K562 (cell line): ENCODE results near the gene GYPE. TPM values are rescaled to one million over a fixed set of nuclear protein-coding genes. Genes with fewer than 3 reads are reported as not detected.

ENCODE experiments used
- ATAC-seq: fragments of 200-7000 bp; cut with Tn5 transposase; 3 replicates; pipeline ENCODE4 v1.9.1; 2020; ENCODE audit warnings: moderate library complexity
- BruUV-seq: library from RNA; stranded (reverse); fragments of 400-500 nt; replicated peaks from 2 replicates; lab custom pipeline; 2021; lab: Mats Ljungman, UMichigan
- CTCF ChIA-PET: fragments of 300-600 bp; formaldehyde crosslinking; extraction: SDS; loops from one replicate; lab custom pipeline; 2021; ENCODE audit warnings: low intra/inter-chr PET ratio; lab: Yijun Ruan, JAX
- POLR2A ChIA-PET: fragments of 300-600, 350-650 bp; sonication (Branson Sonifier 250); formaldehyde crosslinking; extraction: SDS; loops from one replicate; lab custom pipeline; 2021; ENCODE audit warnings: antibody characterized with exemption, inconsistent platforms; lab: Yijun Ruan, JAX
- DNase-seq, 4 experiments: peaks; one replicate each; pipeline versions ENCODE4 v3.0.0 to v3.0.0-alpha.2; 2011 to 2018; ENCODE audit warnings: low spot score in 3 of 4, mixed read lengths in 3 of 4; ENCODE audit errors: extremely low read depth in 1 of 4
- FAIRE-seq: peaks from 2 replicates; lab custom pipeline; 2011; peaks lifted over from hg19 to GRCh38; lab: Jason Lieb, UNC
- H2AFZ ChIP-seq: 2 replicates; pipeline ENCODE4 v1.6.0; 2011; ENCODE audit warnings: low read depth, low read length, control low read depth, inconsistent platforms
- H3K27ac ChIP-seq: fragments of 200-600 bp; 3 replicates; pipeline ENCODE4 v1.8.0; 2011; ENCODE audit warnings: low read depth, mild to moderate bottlenecking, control low read depth, inconsistent platforms, low read length, moderate library complexity, mixed read lengths; ENCODE audit errors: extremely low read depth
- H3K27me3 ChIP-seq, 2 experiments: fragments of 300-600 bp in 1 of 2; 2 replicates in 1 of 2; 3 replicates in 1 of 2; pipeline versions ENCODE4 v1.6.0 to v1.8.0; 2011; ENCODE audit warnings: inconsistent platforms in 2 of 2, low read length in 2 of 2, mild to moderate bottlenecking in 1 of 2, mixed read lengths in 1 of 2, moderate library complexity in 1 of 2; ENCODE audit not compliant: control insufficient read depth in 2 of 2, insufficient read depth in 2 of 2
- H3K36me3 ChIP-seq: fragments of 300-600 bp; 3 replicates; pipeline ENCODE4 v1.8.0; 2011; ENCODE audit warnings: mild to moderate bottlenecking, low read length, inconsistent platforms; ENCODE audit not compliant: control insufficient read depth, insufficient read depth
- H3K4me1 ChIP-seq, 2 experiments: fragments of 200-600 bp in 1 of 2; replicated peaks in 1 of 2; 2 replicates in 1 of 2; 3 replicates in 1 of 2; pipeline versions ENCODE4 v1.5.1 to v1.8.0; 2011; ENCODE audit warnings: inconsistent platforms in 2 of 2, low read length in 2 of 2, mild to moderate bottlenecking in 1 of 2, mixed read lengths in 1 of 2, moderate library complexity in 1 of 2; ENCODE audit not compliant: control insufficient read depth in 2 of 2, insufficient read depth in 2 of 2
- H3K4me2 ChIP-seq: 2 replicates; pipeline ENCODE4 v1.6.1; 2011; ENCODE audit warnings: low read length, control low read depth, inconsistent platforms, mixed read lengths; ENCODE audit not compliant: insufficient read depth
- H3K4me3 ChIP-seq: fragments of 200-600 bp; sonication (generic), shearing (Covaris generic); 2 replicates; pipeline ENCODE4 v1.5.1; 2016; ENCODE audit warnings: control low read depth, inconsistent platforms
- H3K79me2 ChIP-seq: fragments of 200-600 bp; 3 replicates; pipeline ENCODE4 v1.8.0; 2011; ENCODE audit warnings: low read length, inconsistent platforms; ENCODE audit not compliant: control insufficient read depth, insufficient read depth
- H3K9ac ChIP-seq, 2 experiments: 2 replicates each; pipeline versions ENCODE4 v1.6.0 to v1.6.1; 2011; ENCODE audit warnings: low read depth in 2 of 2, low read length in 2 of 2, control low read depth in 1 of 2, inconsistent platforms in 1 of 2, mild to moderate bottlenecking in 1 of 2, mixed read lengths in 1 of 2; ENCODE audit not compliant: insufficient read depth in 1 of 2
- H3K9me1 ChIP-seq: one replicate; pipeline ENCODE4 v1.6.0; 2011; ENCODE audit warnings: inconsistent platforms, mild to moderate bottlenecking, low read length, moderate library complexity; ENCODE audit not compliant: control insufficient read depth, insufficient read depth
- H3K9me3 ChIP-seq: replicated peaks from 2 replicates; pipeline ENCODE4 v1.5.1; 2011; ENCODE audit warnings: low read depth, low read length, inconsistent platforms; ENCODE audit not compliant: control insufficient read depth, insufficient read depth
- H4K20me1 ChIP-seq: replicated peaks from 2 replicates; pipeline ENCODE4 v1.6.1; 2011; ENCODE audit warnings: low read length, inconsistent platforms, mixed read lengths; ENCODE audit not compliant: control insufficient read depth, insufficient read depth
- CHD2 ChIP-seq: IDR thresholded peaks from 2 replicates; pipeline ENCODE4 v1.6.1; 2011; ENCODE audit warnings: low read depth, low read length
- CSDE1 ChIP-seq, 2 experiments: fragments of 450-650 bp; IDR thresholded peaks; 2 replicates each; pipeline ENCODE4 v1.6.1; 2016; ENCODE audit warnings: mild to moderate bottlenecking in 1 of 2
- DACH1 ChIP-seq: fragments of 450-650 bp; IDR thresholded peaks from 2 replicates; pipeline ENCODE4 v1.6.1; 2018; ENCODE audit not compliant: partially characterized antibody
- ERF ChIP-seq: fragments of 450-650 bp; formaldehyde crosslinking; IDR thresholded peaks from 2 replicates; pipeline ENCODE4 v1.4.0; 2020; ENCODE audit warnings: mild to moderate bottlenecking, mixed read lengths
- HEY1 ChIP-seq: fragments of 250-450 bp; sonication (Bioruptor Pico); IDR thresholded peaks from 2 replicates; pipeline ENCODE4 v1.5.0; 2020; ENCODE audit warnings: mild to moderate bottlenecking, moderate library complexity, borderline replicate concordance
- JUNB ChIP-seq: fragments of 450-650 bp; formaldehyde crosslinking; conservative IDR thresholded peaks from 2 replicates; pipeline ENCODE4 v1.4.0; 2020; ENCODE audit warnings: mild to moderate bottlenecking
- MCM7 ChIP-seq, 2 experiments: fragments of 450-650 bp; IDR thresholded peaks; 2 replicates each; pipeline ENCODE4 v1.6.1; 2016 to 2018
- NUFIP1 ChIP-seq: fragments of 450-650 bp; IDR thresholded peaks from 2 replicates; pipeline ENCODE4 v1.6.1; 2018; ENCODE audit not compliant: partially characterized antibody
- RAD21 ChIP-seq, 2 experiments: fragments of 250-450 bp in 1 of 2; fragments of 450-650 bp in 1 of 2; sonication (Bioruptor Pico) in 1 of 2; formaldehyde crosslinking in 1 of 2; IDR thresholded peaks in 1 of 2; conservative IDR thresholded peaks in 1 of 2; 2 replicates each; pipeline versions ENCODE4 v1.4.0 to v1.8.0; 2020 to 2022; ENCODE audit warnings: mild to moderate bottlenecking in 2 of 2, moderate library complexity in 1 of 2
- RNF2 ChIP-seq: sonication (generic); IDR thresholded peaks from 2 replicates; pipeline ENCODE4 v1.6.1; 2016
- SAFB ChIP-seq: fragments of 200-400 bp; formaldehyde crosslinking; IDR thresholded peaks from 2 replicates; pipeline ENCODE4 v1.6.1; 2017; ENCODE audit warnings: low read depth, low read length, borderline replicate concordance
- TCF3 ChIP-seq: sonication (generic); formaldehyde crosslinking; IDR thresholded peaks from 2 replicates; pipeline ENCODE4 v1.4.0; 2020; ENCODE audit warnings: mild to moderate bottlenecking, missing genetic modification reagents
- ZFP30 ChIP-seq: fragments of 250-450 bp; sonication (Bioruptor Pico); IDR thresholded peaks from 2 replicates; pipeline ENCODE4 v1.8.0; 2022; ENCODE audit warnings: moderate library complexity, mild to moderate bottlenecking, inconsistent platforms, borderline replicate concordance
- ZNF274 ChIP-seq: IDR thresholded peaks from 2 replicates; pipeline ENCODE4 v1.6.1; 2011; ENCODE audit warnings: low read depth, mild to moderate bottlenecking, low read length, moderate library complexity, borderline replicate concordance
- ZNF717 ChIP-seq: fragments of 250-450 bp; sonication (Bioruptor Pico); IDR thresholded peaks from 2 replicates; pipeline ENCODE4 v1.5.0; 2021
- in situ Hi-C: fragments of 300-500 bp; cut with MboI; formaldehyde crosslinking; loops from 4 replicates; pipeline ENCODE4 v1.15.0; 2018; ENCODE audit warnings: inconsistent platforms, mixed read lengths
- intact Hi-C: fragments of 100-400 bp; cut with micrococcal nuclease; formaldehyde crosslinking; loops from 2 replicates; pipeline ENCODE4 v1.14.2; 2022
- polyA plus RNA-seq, 8 experiments: library from polyadenylated mRNA; depleted of rRNA in 4 of 8; stranded (reverse) in 5 of 8; unstranded in 3 of 8; fragments of >200 nt; fragmentation: Nextera tagmentation in 2 of 8; fragmentation: Illumina TruSeq in 1 of 8; extraction: Ambion mirVana in 2 of 8; extraction: Trizol in 1 of 8; gene quantifications; 2 replicates each; pipeline versions ENCODE4 v1.2.1 to v1.2.3, GENCODE V29; 2011 to 2014; ENCODE audit warnings: inconsistent platforms in 1 of 8, missing spikeins in 1 of 8
- total RNA-seq, 7 experiments: library from RNA; depleted of rRNA in 6 of 7; stranded (reverse); fragments of >200 nt in 6 of 7; fragmentation: Illumina TruSeq in 2 of 7; extraction: Trizol in 2 of 7; gene quantifications; 2 replicates each; pipeline versions ENCODE4 v1.2.1 to v1.2.3, GENCODE V29; 2011 to 2021; ENCODE audit warnings: low replicate concordance in 1 of 7
- TF ChIP-seq, protein P1 (sequence below), 2 experiments: fragments of 250-450 bp in 1 of 2; fragments of 450-650 bp in 1 of 2; sonication (Bioruptor Pico) in 1 of 2; IDR thresholded peaks; 2 replicates each; pipeline versions ENCODE4 v1.6.1 to v1.8.0; 2016 to 2021; ENCODE audit warnings: mild to moderate bottlenecking in 2 of 2, moderate library complexity in 2 of 2, missing compliant biosample characterization in 1 of 2, missing genetic modification characterization in 1 of 2
- TF ChIP-seq, protein P2 (sequence below): sonication (generic); formaldehyde crosslinking; IDR thresholded peaks from 2 replicates; pipeline ENCODE4 v1.8.0; 2022; ENCODE audit warnings: mild to moderate bottlenecking, missing genetic modification reagents

Gene GYPE
- total and polyA plus RNA-seq, 9 of the 15 experiments (the other 6 are each of a cell fraction or from before 2014, with no cell fraction given), result 16.8 to 108 (median 43.7) TPM

DNA sequence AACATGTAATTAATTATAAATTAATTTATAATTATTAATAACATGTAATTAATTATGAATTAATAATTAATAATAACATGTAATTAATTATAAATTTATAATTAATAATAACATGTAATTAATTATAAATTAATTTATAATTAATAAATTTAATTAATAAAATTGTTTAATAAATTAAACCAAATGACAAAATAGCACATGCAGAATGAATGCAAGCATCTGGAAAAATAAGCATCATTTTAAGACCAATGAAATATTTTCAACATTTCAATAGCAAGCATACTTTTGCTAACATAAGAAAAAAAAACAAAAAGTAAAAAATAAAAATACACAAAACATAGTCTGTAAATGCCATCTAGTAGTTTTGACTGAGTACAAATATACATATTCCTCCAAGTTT lies 21.8 kb downstream of the GYPE start:
- no peak for ATAC-seq
- H3K9me1 ChIP-seq, result no peaks in the 10 kb centered on the region
- peaks cover 0 to 16% of the 10 kb centered on the region in 2 experiments; a peak in 4 of 5 replicates for H3K4me1 ChIP-seq
- ChIA-PET POLR2A (no interaction called here), CTCF (no interaction called here)
- no peak overlapping the region for H3K4me2 ChIP-seq
- H4K20me1 ChIP-seq, result no peaks in the 10 kb centered on the region
- no peak overlapping the region for H3K9ac ChIP-seq
- H3K9me3 ChIP-seq, result no peaks in the 10 kb centered on the region
- peaks cover 19% of the 10 kb centered on the region; the same call in 1 of the 3 replicates for H3K79me2 ChIP-seq
- intact Hi-C loops (loop anchor here (2.0 kb wide), 1 partner anchor 123 kb away; no protein-coding TSS in a partner anchor), in situ Hi-C loops (no loop called here)
- no peaks in the 10 kb centered on the region for H3K27me3 ChIP-seq
- no peak overlapping the region for H3K4me3 ChIP-seq
- no peaks in the 10 kb centered on the region; the same call in 2 of the 3 replicates for H3K36me3 ChIP-seq
- no peak overlapping the region for H2AFZ ChIP-seq
- no peak overlapping the region for H3K27ac ChIP-seq
- no peak for TF ChIP-seq CHD2
- no peak for TF ChIP-seq RNF2
- TF ChIP-seq ERF, result no peak
- TF ChIP-seq TCF3 (CRISPR knock-in tag), result no peak
- TF ChIP-seq, protein P1, sequence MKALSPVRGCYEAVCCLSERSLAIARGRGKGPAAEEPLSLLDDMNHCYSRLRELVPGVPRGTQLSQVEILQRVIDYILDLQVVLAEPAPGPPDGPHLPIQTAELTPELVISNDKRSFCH (CRISPR knock-in tag; IDR thresholded peaks at IDR 0.05), result no peak
- TF ChIP-seq, protein P1 (tag; IDR thresholded peaks at IDR 0.05), result no peak
- peak; percentile 72 for TF ChIP-seq DACH1
- TF ChIP-seq ZNF717 (CRISPR knock-in tag), result no peak
- no peak for TF ChIP-seq JUNB (CRISPR knock-in tag)
- peak; percentile 50; the same call in 1 of the 2 replicates for TF ChIP-seq ZNF274
- TF ChIP-seq NUFIP1, result no peak
- TF ChIP-seq, protein P2, sequence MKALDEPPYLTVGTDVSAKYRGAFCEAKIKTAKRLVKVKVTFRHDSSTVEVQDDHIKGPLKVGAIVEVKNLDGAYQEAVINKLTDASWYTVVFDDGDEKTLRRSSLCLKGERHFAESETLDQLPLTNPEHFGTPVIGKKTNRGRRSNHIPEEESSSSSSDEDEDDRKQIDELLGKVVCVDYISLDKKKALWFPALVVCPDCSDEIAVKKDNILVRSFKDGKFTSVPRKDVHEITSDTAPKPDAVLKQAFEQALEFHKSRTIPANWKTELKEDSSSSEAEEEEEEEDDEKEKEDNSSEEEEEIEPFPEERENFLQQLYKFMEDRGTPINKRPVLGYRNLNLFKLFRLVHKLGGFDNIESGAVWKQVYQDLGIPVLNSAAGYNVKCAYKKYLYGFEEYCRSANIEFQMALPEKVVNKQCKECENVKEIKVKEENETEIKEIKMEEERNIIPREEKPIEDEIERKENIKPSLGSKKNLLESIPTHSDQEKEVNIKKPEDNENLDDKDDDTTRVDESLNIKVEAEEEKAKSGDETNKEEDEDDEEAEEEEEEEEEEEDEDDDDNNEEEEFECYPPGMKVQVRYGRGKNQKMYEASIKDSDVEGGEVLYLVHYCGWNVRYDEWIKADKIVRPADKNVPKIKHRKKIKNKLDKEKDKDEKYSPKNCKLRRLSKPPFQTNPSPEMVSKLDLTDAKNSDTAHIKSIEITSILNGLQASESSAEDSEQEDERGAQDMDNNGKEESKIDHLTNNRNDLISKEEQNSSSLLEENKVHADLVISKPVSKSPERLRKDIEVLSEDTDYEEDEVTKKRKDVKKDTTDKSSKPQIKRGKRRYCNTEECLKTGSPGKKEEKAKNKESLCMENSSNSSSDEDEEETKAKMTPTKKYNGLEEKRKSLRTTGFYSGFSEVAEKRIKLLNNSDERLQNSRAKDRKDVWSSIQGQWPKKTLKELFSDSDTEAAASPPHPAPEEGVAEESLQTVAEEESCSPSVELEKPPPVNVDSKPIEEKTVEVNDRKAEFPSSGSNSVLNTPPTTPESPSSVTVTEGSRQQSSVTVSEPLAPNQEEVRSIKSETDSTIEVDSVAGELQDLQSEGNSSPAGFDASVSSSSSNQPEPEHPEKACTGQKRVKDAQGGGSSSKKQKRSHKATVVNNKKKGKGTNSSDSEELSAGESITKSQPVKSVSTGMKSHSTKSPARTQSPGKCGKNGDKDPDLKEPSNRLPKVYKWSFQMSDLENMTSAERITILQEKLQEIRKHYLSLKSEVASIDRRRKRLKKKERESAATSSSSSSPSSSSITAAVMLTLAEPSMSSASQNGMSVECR (CRISPR knock-in tag), result no peak
- TF ChIP-seq HEY1 (CRISPR knock-in tag), result no peak
- TF ChIP-seq RAD21 (CRISPR knock-in tag; conservative IDR thresholded peaks at IDR 0.05 in 1 of 2, IDR thresholded peaks at IDR 0.05 in 1 of 2), result no peak
- no peak for TF ChIP-seq ZFP30 (CRISPR knock-in tag)
- peak in 1 of 2 experiments; percentile 78; a peak in 1 of 4 replicates for TF ChIP-seq MCM7 (IDR thresholded peaks at IDR 0.05)
- no peak for TF ChIP-seq SAFB
- no peak for TF ChIP-seq CSDE1 (IDR thresholded peaks at IDR 0.05)
- BruUV-seq, result no TSS peak
- FAIRE-seq, result no peak
- no peak for DNase-seq
